H1 (cell line): Measurements from ENCODE around the gene SVEP1. TPM values are rescaled to one million over a fixed set of nuclear protein-coding genes. Genes with fewer than 3 reads are reported as not detected.

Experiments used
- CTCF ChIA-PET: fragments of 300-600 bp; sonication (Branson Sonifier 250); formaldehyde crosslinking; loops from one replicate; lab custom pipeline; 2021; ENCODE audit not compliant: partially characterized antibody; lab: Charles Lee
- POLR2A ChIA-PET: fragments of 300-600 bp; sonication (Branson Sonifier 250); formaldehyde crosslinking; loops from one replicate; lab custom pipeline; 2021; ENCODE audit warnings: inconsistent platforms; ENCODE audit not compliant: partially characterized antibody; lab: Charles Lee
- DNase-seq, 2 experiments: peaks; one replicate each; pipeline versions ENCODE4 v3.0.0 to v3.0.0-alpha.2; 2010 to 2022; ENCODE audit warnings: low spot score in 2 of 2, low read depth in 1 of 2, mixed read lengths in 1 of 2
- FAIRE-seq: peaks from 2 replicates; lab custom pipeline; 2011; peaks lifted over from hg19 to GRCh38; lab: Jason Lieb, UNC
- H2AFZ ChIP-seq: 2 replicates; pipeline ENCODE4 v1.8.1; 2012; ENCODE audit warnings: low read length, inconsistent platforms
- H2AK5ac ChIP-seq: 2 replicates; pipeline ENCODE4 v1.6.1; 2013; ENCODE audit warnings: low read depth, low read length
- H2BK120ac ChIP-seq: replicated peaks from 2 replicates; pipeline ENCODE3; 2013; ENCODE audit warnings: low read depth, low read length, inconsistent platforms
- H2BK12ac ChIP-seq: 2 replicates; pipeline ENCODE4 v1.6.1; 2013; ENCODE audit warnings: low read depth, low read length
- H2BK15ac ChIP-seq: 2 replicates; pipeline ENCODE4 v1.6.1; 2013; ENCODE audit warnings: low read length
- H2BK20ac ChIP-seq: 2 replicates; pipeline ENCODE4 v1.6.1; 2013; ENCODE audit warnings: low read length
- H2BK5ac ChIP-seq: 2 replicates; pipeline ENCODE4 v1.6.1; 2013; ENCODE audit warnings: low read depth, low read length
- H3K14ac ChIP-seq: 2 replicates; pipeline ENCODE4 v1.6.1; 2013; ENCODE audit warnings: inconsistent platforms; ENCODE audit not compliant: insufficient read length
- H3K18ac ChIP-seq: 2 replicates; pipeline ENCODE4 v1.6.1; 2013; ENCODE audit warnings: low read length; ENCODE audit errors: extremely low read depth
- H3K23ac ChIP-seq: 2 replicates; pipeline ENCODE4 v1.6.1; 2013; ENCODE audit warnings: inconsistent platforms; ENCODE audit not compliant: insufficient read length
- H3K23me2 ChIP-seq: 2 replicates; pipeline ENCODE4 v1.6.1; 2013; ENCODE audit warnings: low read depth, low read length
- H3K27ac ChIP-seq: 2 replicates; pipeline ENCODE4 v1.6.1; 2011; ENCODE audit warnings: low read depth, low read length, inconsistent platforms
- H3K27me3 ChIP-seq, 4 experiments: replicated peaks in 1 of 4; 1 replicate in 1 of 4; 2 replicates in 3 of 4; pipeline versions ENCODE4 v1.6.1 to v1.8.1; 2011 to 2013; ENCODE audit warnings: low read length in 3 of 4, mild to moderate bottlenecking in 3 of 4, inconsistent platforms in 2 of 4, mixed read lengths in 2 of 4, moderate library complexity in 1 of 4; ENCODE audit not compliant: control insufficient read depth in 3 of 4, insufficient read depth in 3 of 4; ENCODE audit errors: extremely low read depth in 1 of 4
- H3K36me3 ChIP-seq, 4 experiments: 2 replicates each; pipeline versions ENCODE4 v1.6.1 to v1.8.1; 2011 to 2013; ENCODE audit warnings: mild to moderate bottlenecking in 4 of 4, low read length in 3 of 4, moderate library complexity in 2 of 4, control low read depth in 1 of 4, inconsistent platforms in 1 of 4; ENCODE audit not compliant: insufficient read depth in 4 of 4, control insufficient read depth in 2 of 4
- H3K4ac ChIP-seq: replicated peaks from 2 replicates; pipeline ENCODE3; 2013; ENCODE audit warnings: low read length, low read depth, mixed read lengths, inconsistent platforms; ENCODE audit not compliant: insufficient read length
- H3K4me1 ChIP-seq, 4 experiments: replicated peaks in 1 of 4; 1 replicate in 1 of 4; 2 replicates in 3 of 4; pipeline versions ENCODE4 v1.6.1 to v1.8.1; 2011 to 2013; ENCODE audit warnings: low read length in 3 of 4, inconsistent platforms in 2 of 4, mixed read lengths in 1 of 4; ENCODE audit not compliant: insufficient read depth in 4 of 4, control insufficient read depth in 3 of 4
- H3K4me2 ChIP-seq, 2 experiments: 2 replicates each; pipeline versions ENCODE4 v1.6.1 to v1.8.1; 2011 to 2013; ENCODE audit warnings: low read depth in 2 of 2, low read length in 2 of 2, control low read depth in 1 of 2, inconsistent platforms in 1 of 2, mild to moderate bottlenecking in 1 of 2; ENCODE audit not compliant: insufficient read depth in 1 of 2
- H3K4me3 ChIP-seq, 4 experiments: fragments of 200-600, 300-600 bp in 1 of 4; sonication (generic), shearing (Covaris generic), sonication (Bioruptor Twin) in 1 of 4; 2 replicates each; pipeline versions ENCODE4 v1.5.1 to v1.8.1; 2011 to 2016; ENCODE audit warnings: low read length in 4 of 4, low read depth in 3 of 4, control low read depth in 2 of 4, inconsistent platforms in 2 of 4, mild to moderate bottlenecking in 2 of 4, mixed read lengths in 1 of 4, moderate library complexity in 1 of 4; ENCODE audit not compliant: insufficient read depth in 2 of 4; ENCODE audit errors: extremely low read depth in 1 of 4
- H3K56ac ChIP-seq: replicated peaks from 2 replicates; pipeline ENCODE3; 2013; ENCODE audit warnings: low read depth, mild to moderate bottlenecking, mixed read lengths, low read length, inconsistent platforms; ENCODE audit not compliant: insufficient read length
- H3K79me1 ChIP-seq: 2 replicates; pipeline ENCODE4 v1.6.1; 2013; ENCODE audit warnings: low read depth, low read length, control low read depth
- H3K79me2 ChIP-seq, 2 experiments: 2 replicates each; pipeline versions ENCODE4 v1.6.1 to v1.8.1; 2012 to 2013; ENCODE audit warnings: low read length in 2 of 2, mild to moderate bottlenecking in 2 of 2, inconsistent platforms in 1 of 2; ENCODE audit not compliant: insufficient read depth in 2 of 2, control insufficient read depth in 1 of 2
- H3K9ac ChIP-seq, 4 experiments: replicated peaks in 1 of 4; 1 replicate in 1 of 4; 2 replicates in 3 of 4; pipeline versions ENCODE4 v1.6.1 to v1.8.1; 2011 to 2013; ENCODE audit warnings: low read depth in 3 of 4, low read length in 3 of 4, control low read depth in 2 of 4, mild to moderate bottlenecking in 2 of 4, moderate library complexity in 2 of 4, inconsistent platforms in 1 of 4; ENCODE audit errors: extremely low read depth in 1 of 4
- H3K9me3 ChIP-seq, 2 experiments: 2 replicates each; pipeline versions ENCODE4 v1.6.1 to v1.8.1; 2012 to 2013; ENCODE audit warnings: mild to moderate bottlenecking in 2 of 2, moderate library complexity in 2 of 2, control low read depth in 1 of 2, inconsistent platforms in 1 of 2, low read depth in 1 of 2, low read length in 1 of 2, mixed read lengths in 1 of 2; ENCODE audit not compliant: insufficient read depth in 2 of 2
- H4K20me1 ChIP-seq, 2 experiments: replicated peaks in 1 of 2; 2 replicates each; pipeline versions ENCODE3 to v1.8.1; 2011 to 2013; ENCODE audit warnings: inconsistent platforms in 2 of 2, low read length in 2 of 2, mild to moderate bottlenecking in 1 of 2; ENCODE audit not compliant: insufficient read depth in 2 of 2, control insufficient read depth in 1 of 2
- H4K5ac ChIP-seq: 2 replicates; pipeline ENCODE4 v1.6.1; 2013; ENCODE audit warnings: low read length, low read depth, mixed read lengths, inconsistent platforms; ENCODE audit not compliant: insufficient read length
- H4K8ac ChIP-seq: 2 replicates; pipeline ENCODE4 v1.8.0; 2013; ENCODE audit warnings: mild to moderate bottlenecking, moderate library complexity, low read length, inconsistent platforms; ENCODE audit not compliant: insufficient read depth; ENCODE audit errors: extremely low read depth
- H4K91ac ChIP-seq: replicated peaks from 2 replicates; pipeline ENCODE3; 2013; ENCODE audit warnings: low read length, mixed read lengths, inconsistent platforms; ENCODE audit not compliant: insufficient read length
- BRCA1 ChIP-seq: IDR thresholded peaks from 2 replicates; pipeline ENCODE4 v1.6.1; 2012; ENCODE audit warnings: low read depth, low read length, improper control_type of control experiment
- EP300 ChIP-seq, 2 experiments: IDR thresholded peaks; 1 replicate in 1 of 2; 2 replicates in 1 of 2; pipeline ENCODE4 v1.6.1; 2011 to 2012; ENCODE audit warnings: low read depth in 2 of 2, low read length in 2 of 2, mild to moderate bottlenecking in 2 of 2, borderline replicate concordance in 1 of 2, inconsistent platforms in 1 of 2, moderate library complexity in 1 of 2
- FOSL1 ChIP-seq: IDR thresholded peaks from 2 replicates; pipeline ENCODE4 v1.6.1; 2011; ENCODE audit warnings: mild to moderate bottlenecking, low read depth, low read length, moderate library complexity; ENCODE audit not compliant: insufficient read depth
- HDAC6 ChIP-seq: IDR thresholded peaks from one replicate; pipeline ENCODE4 v1.7.1; 2012; ENCODE audit warnings: low read depth, mild to moderate bottlenecking, inconsistent platforms, low read length, moderate library complexity
- JUN ChIP-seq: IDR thresholded peaks from 2 replicates; pipeline ENCODE4 v1.6.1; 2011; ENCODE audit warnings: low read depth, mild to moderate bottlenecking, improper control_type of control experiment, low read length
- MAFK ChIP-seq: IDR thresholded peaks from 2 replicates; pipeline ENCODE4 v1.6.1; 2012; ENCODE audit warnings: low read depth, mild to moderate bottlenecking, improper control_type of control experiment, low read length
- NRF1 ChIP-seq: IDR thresholded peaks from 2 replicates; pipeline ENCODE4 v1.6.1; 2011; ENCODE audit warnings: mild to moderate bottlenecking, low read depth, low read length, improper control_type of control experiment
- POLR2A ChIP-seq, 2 experiments: IDR thresholded peaks; 1 replicate in 1 of 2; 2 replicates in 1 of 2; pipeline ENCODE4 v1.6.1; 2011; ENCODE audit warnings: low read depth in 2 of 2, low read length in 2 of 2, mild to moderate bottlenecking in 2 of 2; ENCODE audit errors: control extremely low read depth in 1 of 2
- POLR2AphosphoS5 ChIP-seq: IDR thresholded peaks from 2 replicates; pipeline ENCODE4 v1.6.1; 2011; ENCODE audit warnings: low read depth, low read length
- RBBP5 ChIP-seq: IDR thresholded peaks from 2 replicates; pipeline ENCODE4 v1.7.1; 2012; ENCODE audit warnings: low read depth, mild to moderate bottlenecking, inconsistent platforms, low read length, moderate library complexity, borderline replicate concordance
- WGBS, 2 experiments: shearing (Covaris generic) in 1 of 2; methylation state at CpG; one replicate each; pipeline versions ENCODE4 v1.1.6 to v1.1.7; 2013 to 2015; ENCODE audit warnings: low lambda C conversion rate in 2 of 2, mixed read lengths in 2 of 2, inconsistent platforms in 1 of 2, low coverage in 1 of 2, missing lambda C conversion rate in 1 of 2; ENCODE audit not compliant: insufficient replicate concordance in 2 of 2, insufficient coverage in 1 of 2, insufficient read length in 1 of 2; ENCODE audit errors: extremely low coverage in 1 of 2, missing lambda C conversion rate in 1 of 2; 5-methylcytosine and 5-hydroxymethylcytosine counted together
- polyA plus RNA-seq, 7 experiments: library from polyadenylated mRNA; depleted of rRNA in 3 of 7; stranded (reverse) in 5 of 7; unstranded in 2 of 7; fragments of >200 nt in 5 of 7; fragments of 200-250 nt in 2 of 7; gene quantifications; 1 replicate in 5 of 7; 2 replicates in 1 of 7; 4 replicates in 1 of 7; pipeline versions ENCODE4 v1.2.1 to v1.2.3, GENCODE V29; 2011 to 2013; ENCODE audit warnings: missing spikeins in 2 of 7, mixed read lengths in 2 of 7
- total RNA-seq: library from RNA; stranded (reverse); fragmentation: NEBNext Ultra II Directional; extraction: Animal tissue kit (Norgen Biotek cat#: 25700); gene quantifications from 2 replicates; pipeline ENCODE4 v1.2.1, GENCODE V29; 2021

Gene SVEP1
- total and polyA plus RNA-seq, 2 of the 8 experiments (the other 6 are each of a cell fraction or from before 2014, with no cell fraction given), result 0.11 to 0.37 TPM

DNA sequence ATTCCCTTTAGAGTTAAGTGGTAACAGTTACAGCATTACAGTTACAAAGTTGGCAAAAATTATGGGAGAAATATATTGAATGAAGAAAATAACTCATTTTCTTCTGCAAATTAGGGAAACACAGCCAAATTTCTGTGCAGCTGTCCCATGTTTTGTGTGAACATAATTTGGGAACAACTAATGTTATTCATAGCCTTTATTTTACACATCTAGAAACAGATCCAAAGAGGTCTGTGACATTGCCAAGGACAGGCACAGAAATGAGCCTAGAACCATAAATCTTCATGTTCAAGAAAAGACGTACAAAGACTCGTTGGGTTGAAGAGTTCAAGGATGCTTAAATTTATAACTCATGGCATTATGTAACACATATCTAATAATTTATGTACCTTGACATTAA, 127.8 kb downstream of the SVEP1 start:
- no peak overlapping the region for H3K9ac ChIP-seq
- no peak overlapping the region for H4K91ac ChIP-seq
- no peaks in the 10 kb centered on the region for H3K36me3 ChIP-seq
- no peak overlapping the region for H3K18ac ChIP-seq
- ChIA-PET POLR2A (no interaction called here), CTCF (interaction anchor here (1.0 to 1.6 kb wide), 6 partner anchors 9 to 171 kb away, joined by 3 to 5 read pairs (median 4); no protein-coding TSS in a partner anchor)
- no peak overlapping the region for H3K14ac ChIP-seq
- H4K5ac ChIP-seq, result no peak overlapping the region
- DNase-seq (no peak), FAIRE-seq (no peak)
- H2BK12ac ChIP-seq, result no peak overlapping the region
- no peaks in the 10 kb centered on the region; the same call in 1 of the 2 replicates for H3K23me2 ChIP-seq
- no peaks in the 10 kb centered on the region; a peak in 1 of 4 replicates for H3K9me3 ChIP-seq
- H3K79me2 ChIP-seq, result no peaks in the 10 kb centered on the region
- H2AK5ac ChIP-seq, result no peak overlapping the region
- TF ChIP-seq POLR2A (IDR thresholded peaks at IDR 0.05; ENCODE audit: control extremely low read depth in 1 of 2, low read depth in 2 of 2, low read length in 2 of 2) (no peak), EP300 (IDR thresholded peaks at IDR 0.05; ENCODE audit: borderline replicate concordance in 1 of 2, low read depth in 2 of 2, low read length in 2 of 2) (no peak), POLR2AphosphoS5 (no peak), RBBP5 (no peak), BRCA1 (no peak), MAFK (no peak), NRF1 (no peak), HDAC6 (no peak), JUN (no peak), FOSL1 (no peak)
- no peak overlapping the region for H2BK5ac ChIP-seq
- no peak overlapping the region for H3K4me3 ChIP-seq
- no peaks in the 10 kb centered on the region for H3K79me1 ChIP-seq
- no peak overlapping the region for H3K27ac ChIP-seq
- H3K27me3 ChIP-seq, result no peaks in the 10 kb centered on the region
- no peaks in the 10 kb centered on the region for H4K20me1 ChIP-seq
- no peak overlapping the region for H4K8ac ChIP-seq
- H3K23ac ChIP-seq, result no peak overlapping the region
- no peak overlapping the region for H2BK120ac ChIP-seq
- no peak overlapping the region for H2BK20ac ChIP-seq
- H3K4me1 ChIP-seq, result no peaks in the 10 kb centered on the region
- H3K4ac ChIP-seq, result no peak overlapping the region
- H2BK15ac ChIP-seq, result no peak overlapping the region
- WGBS, 2 experiments, result 86% methylated on average over 2 of the region's 2 CpGs; no CpG with 5 or more reads in 1 of the 2 experiments
- H2AFZ ChIP-seq, result no peak overlapping the region
- no peak overlapping the region for H3K56ac ChIP-seq
- H3K4me2 ChIP-seq, result no peak overlapping the region
